GM21723 (cell line): ENCODE data around the gene SPATA16.

Source experiments
- ATAC-seq: cut with Tn5 transposase; IDR thresholded peaks from one replicate; pipeline ENCODE4 v1.9.1; 2021; ENCODE audit warnings: mild to moderate bottlenecking, moderate library complexity; ENCODE audit not compliant: unreplicated experiment

The SPATA16 gene

GRCh38 chr3:172844428-172844827, 296.6 kb downstream of the SPATA16 start:
- no peak for ATAC-seq

- no peak for ATAC-seq
Observed at GRCh38 chr3:172840913-172841312, 300.1 kb downstream of the SPATA16 start.

GRCh38 chr3:172840463-172840862, 300.6 kb downstream of the SPATA16 start:
- ATAC-seq: no peak

GRCh38 chr3:172839679-172840078, 301.4 kb downstream of the SPATA16 start:
- no peak for ATAC-seq
